Left lobe of liver (tissue), 2 donors: Measurements from ENCODE around the gene MSH5. TPM values are rescaled to one million over a fixed set of nuclear protein-coding genes. Genes with fewer than 3 reads are reported as not detected.
A peak's percentile ranks its signal among the peaks of the same experiment; 100 is the strongest.

ENCODE experiments used
- ATAC-seq: fragments of 200-7000 bp; cut with Tn5 transposase; one replicate; pipeline ENCODE4 v1.9.1; 2020; ENCODE audit warnings: mild to moderate bottlenecking, moderate library complexity
- DNase-seq: peaks from one replicate; pipeline ENCODE4 v3.0.0-alpha.2; 2020; ENCODE audit warnings: low spot score
- total RNA-seq: library from RNA; stranded (reverse); gene quantifications from one replicate; pipeline ENCODE4 v1.2.1, GENCODE V29; 2021
- donor health status: DM: no; HTN: no; CAD: no; lungs with moderate emphysema.
- donor health status: DM: no; HTN: yes; CAD: no.

Gene MSH5
- total RNA-seq, 1 donor from 2014 or later, result 5.2 TPM

DNA sequence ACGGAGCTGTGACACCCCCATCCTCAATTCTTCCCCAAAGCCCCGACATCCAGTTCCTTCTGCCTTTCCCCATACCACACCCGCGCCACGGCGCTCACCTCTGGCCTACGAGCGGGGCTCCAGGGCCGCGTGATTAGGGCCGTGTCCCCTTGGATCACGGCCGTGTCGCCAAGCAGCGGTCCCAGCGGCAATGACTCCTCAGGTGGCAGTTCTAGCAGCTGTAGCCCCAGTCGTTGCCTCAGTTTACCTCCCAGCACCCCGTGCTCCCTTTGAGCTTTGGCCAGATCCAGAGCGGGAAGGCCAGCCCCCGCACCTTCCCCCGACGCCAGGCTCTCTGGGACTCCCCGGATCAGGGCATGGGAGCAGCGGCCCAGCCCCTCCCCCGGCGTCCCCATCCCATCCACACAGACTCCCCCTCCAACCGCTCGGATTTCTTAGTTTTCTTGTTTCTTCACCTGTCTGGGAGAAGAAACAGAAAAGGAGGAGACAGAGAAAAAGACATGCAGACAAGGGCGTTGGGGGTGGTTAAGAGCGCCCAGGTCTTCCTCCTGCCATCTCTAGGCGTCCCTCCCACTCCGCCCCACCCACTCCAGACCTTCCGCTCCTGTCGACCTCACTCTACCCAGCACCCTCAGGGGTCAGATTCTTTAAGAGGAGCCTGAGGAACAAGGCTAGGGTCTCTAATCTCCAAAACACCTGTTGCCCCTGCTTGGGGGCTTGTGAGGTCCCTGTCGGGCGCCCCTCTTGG, 10.9 kb upstream of the MSH5 start, which contains the start of gene DDAH2:
Gene DDAH2 (minus strand): TSS at position 533 of the 748 bp plus-strand sequence. CDS start 138 bp downstream, at position 395.
- no peak for DNase-seq
- ATAC-seq, result peak; percentile 33

DNA sequence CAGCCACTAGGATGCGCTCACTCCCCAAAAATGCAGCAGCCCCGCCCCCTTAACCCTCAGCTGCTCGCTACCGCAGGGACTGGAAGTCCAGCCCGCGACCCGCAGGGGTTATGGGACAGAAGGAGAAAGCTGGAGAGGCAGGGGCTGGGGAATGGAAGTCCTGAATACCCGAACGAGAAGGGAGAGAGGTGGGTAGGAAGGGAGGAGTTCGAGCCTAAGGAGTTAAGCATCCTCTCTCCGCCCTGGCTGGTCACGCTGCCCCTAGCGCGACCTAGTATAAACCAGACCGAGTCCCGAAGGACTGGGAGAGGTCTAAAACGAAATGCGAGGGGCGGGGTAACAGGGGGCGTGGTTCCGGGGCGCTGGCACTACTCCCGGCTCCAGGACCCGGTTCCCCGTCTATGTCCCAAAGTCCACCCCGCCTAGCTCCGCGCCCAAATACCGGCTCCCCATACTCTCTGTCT, 10.3 kb upstream of the MSH5 start:
- ATAC-seq, result peak; percentile 92
- peak; percentile 93 for DNase-seq

DNA sequence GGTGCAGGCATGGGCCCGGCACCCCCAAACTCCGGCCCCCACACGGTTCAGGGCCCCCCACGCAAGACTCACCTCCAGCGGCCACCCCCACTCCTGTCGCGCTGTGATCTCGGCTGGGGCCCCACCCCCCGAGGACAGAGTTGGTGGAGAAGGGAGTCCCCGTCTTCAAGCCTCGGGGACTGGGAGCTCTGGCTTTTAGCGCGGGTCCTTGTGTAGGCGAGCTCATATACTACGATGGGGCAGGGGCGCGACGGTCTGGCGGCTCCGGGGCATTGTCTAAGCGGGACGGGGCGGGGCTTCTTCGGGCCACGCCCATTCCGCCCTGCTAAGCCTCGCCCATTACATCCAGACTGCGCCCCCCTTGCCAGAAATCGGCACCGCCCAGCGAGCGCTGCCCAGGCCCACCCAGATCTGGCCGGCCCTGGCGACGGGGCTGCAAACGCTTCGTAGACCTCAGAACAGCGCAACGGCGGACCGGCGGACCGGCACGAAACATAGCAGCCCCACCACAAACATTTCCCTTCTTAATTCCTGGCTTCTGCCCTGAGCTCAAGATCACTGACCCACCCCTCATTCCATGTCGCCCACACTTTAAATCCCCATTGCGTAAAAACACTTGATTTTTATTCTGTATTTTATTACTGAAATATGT, 9.7 kb upstream of the MSH5 start:
- peak; percentile 84 for DNase-seq
- peak; percentile 76 for ATAC-seq

DNA sequence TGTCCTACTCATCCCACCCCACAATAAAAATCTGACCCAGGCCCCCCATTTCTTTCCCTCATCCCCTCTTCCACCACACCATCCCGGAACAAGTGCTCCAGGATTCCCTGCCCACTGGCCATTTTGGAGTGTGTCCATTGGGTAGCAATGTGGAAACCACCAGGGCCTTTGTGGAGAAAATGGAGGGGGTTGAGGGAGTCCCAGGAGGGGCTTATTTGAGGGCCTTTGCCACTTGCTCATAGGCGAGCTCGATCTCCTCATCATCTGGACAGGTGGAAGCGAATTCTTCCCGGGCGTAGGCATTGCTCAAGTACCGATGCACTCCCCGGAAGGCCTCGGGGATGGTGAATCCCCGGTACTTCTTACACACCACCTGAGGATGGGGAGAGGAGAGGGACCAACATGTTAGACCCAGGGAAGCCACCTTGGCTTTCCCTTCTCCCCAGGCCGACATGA, 9.1 kb upstream of the MSH5 start:
- DNase-seq, result no peak
- no peak for ATAC-seq

DNA sequence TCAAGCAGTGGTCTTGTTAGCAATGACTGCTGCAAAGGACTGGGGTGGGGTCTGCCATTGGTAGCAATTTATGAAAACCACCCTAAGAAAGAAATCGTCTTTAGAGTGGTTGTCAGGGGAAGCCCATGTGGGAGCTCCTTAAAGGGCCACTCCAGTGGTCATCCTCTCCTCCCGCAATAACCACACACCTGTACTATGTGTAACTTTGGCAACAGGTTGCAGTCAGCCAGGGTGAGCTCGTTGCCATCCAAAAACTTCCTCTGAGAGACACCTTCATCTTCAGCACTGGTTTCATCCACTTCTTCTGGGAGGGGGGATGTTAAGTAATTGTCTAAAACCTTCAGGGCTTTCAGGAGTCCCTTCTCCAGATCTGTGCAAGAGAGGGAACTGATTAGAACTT, 7.8 kb upstream of the MSH5 start:
- ATAC-seq, result no peak
- DNase-seq, result no peak

DNA sequence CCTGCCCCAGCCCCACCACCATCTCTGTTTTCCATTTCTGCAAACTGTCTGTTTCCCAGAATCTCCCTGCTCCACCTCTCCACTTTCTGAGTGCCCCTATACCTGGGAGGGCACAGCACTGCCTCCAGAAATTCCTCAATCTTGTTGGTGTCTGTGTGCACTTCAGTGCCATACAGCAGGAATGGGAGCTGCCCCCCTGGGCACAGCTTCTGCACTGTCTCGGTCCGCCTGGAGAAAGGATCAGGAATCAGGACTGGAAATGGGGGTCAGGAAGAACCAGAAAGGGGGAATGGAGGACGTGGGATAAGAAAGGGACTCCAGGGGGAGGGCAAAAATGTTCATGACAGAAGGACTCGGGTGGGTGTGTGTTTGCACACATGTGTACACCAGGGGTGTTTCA, 6.1 kb upstream of the MSH5 start:
- ATAC-seq, result no peak
- DNase-seq, result no peak

DNA sequence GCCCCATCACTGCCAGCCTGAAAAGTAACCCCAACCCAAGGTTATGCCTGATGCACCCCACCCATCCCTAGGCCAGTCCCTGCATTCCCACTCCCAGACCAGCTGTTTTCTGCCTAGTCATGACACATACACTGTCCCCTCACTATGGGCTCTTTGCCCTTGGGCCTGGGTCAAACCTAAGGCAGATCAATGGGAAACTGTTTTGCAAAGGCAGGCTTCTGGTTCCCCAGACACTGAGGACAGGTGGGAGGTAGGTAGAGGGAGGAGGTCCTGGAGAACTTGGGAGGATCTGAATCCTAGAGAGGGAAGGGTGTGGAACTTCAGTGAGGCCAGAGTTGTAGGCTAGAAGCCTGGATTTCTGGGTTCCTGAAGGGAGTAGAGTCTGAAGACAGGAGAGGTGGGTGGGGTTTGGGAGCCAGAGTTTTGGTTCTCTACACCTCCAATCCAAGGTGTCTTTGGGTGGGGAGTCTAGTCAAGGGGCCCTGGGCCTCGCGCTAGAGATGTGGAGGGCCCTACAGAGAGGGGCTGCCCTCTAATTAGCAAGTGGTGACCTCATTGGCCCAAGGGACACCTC, 5.5 kb upstream of the MSH5 start:
- DNase-seq (no peak), ATAC-seq (no peak)

DNA sequence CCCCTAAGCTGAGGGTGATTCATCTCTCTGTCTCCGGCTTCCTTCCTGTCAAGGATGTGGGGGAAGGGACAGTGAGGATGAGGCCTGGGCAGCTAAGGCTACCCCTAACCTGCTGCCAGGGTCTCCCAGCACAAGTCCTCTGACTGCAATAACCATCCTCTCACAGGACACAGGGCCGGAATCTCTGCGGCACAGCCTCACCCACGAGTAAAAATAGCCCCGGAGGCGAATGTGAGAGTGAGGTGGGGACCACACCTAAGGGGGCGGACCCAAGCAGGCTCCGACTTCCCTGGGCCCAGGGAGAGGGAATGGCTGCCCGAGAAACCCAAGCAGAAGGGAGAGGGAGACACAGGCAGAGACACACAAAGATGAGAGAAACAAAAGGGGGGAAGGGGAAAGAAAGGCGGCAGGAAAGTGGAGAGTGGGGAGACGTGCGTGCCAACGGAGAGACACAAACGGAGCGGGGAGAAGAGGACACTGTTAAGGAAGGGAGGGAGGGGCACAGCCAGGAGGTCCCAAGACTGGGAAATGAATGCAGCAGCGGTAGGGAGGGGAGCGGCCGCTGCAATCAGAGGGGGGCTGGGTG, 4.9 kb upstream of the MSH5 start:
- DNase-seq, result no peak

DNA sequence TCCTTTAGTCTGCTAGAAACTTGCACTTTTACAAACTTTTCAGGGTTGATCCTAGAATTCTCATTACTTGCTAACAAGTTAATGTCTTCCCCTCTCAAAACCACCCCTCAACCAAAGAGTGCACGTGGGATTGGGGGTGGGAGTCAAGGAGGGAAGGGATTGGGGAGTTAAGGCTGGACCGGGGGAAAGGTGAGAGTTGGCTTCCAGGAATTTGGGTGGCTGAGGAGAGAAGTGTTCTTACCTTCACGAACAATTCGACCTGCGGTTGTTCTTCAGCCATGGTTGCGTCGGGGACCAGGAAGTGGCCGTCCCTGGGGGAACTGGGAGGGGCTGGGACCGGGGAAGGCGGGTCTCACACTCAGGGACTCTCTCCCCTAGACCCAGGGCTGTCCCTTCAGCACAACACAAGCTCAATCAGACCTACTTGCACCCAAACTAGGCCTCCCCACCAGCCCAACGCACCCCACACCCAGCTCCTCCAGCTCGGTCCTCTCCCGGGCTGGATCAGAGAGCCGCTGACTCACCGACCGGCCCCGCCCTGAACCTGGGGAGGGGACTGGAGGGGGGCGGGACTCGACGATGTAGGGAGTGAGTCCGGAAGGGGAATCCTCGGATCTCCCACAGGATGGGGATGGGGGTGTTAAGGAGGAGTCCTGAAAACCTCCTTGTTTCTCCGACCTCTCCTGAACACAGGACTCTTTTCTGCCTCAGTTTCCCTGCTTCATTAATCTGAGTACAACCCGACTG, 3.6 kb upstream of the MSH5 start, which contains the start of gene CLIC1:
Gene CLIC1 (minus strand): TSS at position 510 of the 747 bp plus-strand sequence. CDS start 230 bp downstream, at position 280.
- DNase-seq (peak; percentile 81), ATAC-seq (peak; percentile 57)

More for the DNA sequence above, 4.9 kb upstream of the MSH5 start:
- no peak for ATAC-seq

DNA sequence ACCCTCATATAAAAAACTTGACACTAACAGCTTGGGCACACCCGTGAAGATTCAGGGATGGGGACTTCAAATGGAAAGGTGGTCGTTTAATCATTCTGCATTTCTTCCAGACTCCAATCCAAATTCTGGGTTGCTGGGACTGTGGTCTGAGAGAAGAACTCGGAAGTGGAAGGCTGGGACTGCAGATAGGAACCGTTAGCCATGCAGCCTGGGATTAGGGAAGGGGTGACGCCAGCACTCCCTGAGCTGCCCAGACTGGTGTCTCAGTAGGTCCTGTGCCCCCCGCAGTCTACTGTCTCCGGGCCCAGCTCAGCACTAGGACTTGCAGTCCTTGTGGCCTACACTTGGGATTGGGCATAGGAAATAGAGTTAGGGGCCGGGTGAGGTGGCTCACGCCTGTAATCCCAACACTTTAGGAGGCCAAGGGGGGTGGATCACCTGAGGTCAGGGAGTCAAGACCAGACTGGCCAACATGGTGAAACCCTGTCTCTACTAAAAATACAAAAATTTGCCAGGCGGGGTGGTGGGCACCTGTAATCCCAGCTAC, 3.0 kb upstream of the MSH5 start:
- DNase-seq (no peak), ATAC-seq (no peak)

DNA sequence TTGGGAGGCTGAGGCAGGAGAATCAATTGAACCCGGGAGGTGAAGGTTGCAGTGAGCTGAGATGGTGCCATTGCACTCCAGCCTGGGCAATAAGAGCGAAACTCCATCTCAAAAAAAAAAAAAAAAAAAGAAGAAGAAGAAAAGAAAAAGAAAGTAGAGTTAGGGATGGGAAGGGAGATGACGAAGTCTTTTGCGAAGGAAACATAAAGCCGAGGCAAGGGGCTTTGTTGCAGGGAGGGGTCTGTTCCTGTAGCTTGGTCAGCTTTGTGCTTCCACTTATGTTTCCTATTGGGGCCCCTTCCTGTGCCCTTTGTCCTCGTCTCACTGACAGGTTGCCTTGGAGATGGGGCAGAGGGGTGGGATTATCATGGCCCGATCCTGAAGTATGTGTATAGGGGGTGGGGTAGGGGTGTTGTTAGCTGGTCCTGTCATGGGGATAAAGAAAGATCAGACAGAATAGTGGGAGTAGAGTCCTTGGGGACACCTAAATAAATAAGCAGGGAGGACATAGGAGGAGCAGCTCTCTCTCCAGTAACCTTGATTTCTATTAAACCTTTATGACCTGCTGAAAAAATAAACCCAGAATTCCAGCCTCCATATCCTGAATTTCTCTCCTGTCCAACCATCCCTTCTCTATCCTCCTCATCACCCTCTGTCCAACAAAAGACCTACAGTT, 2.4 kb upstream of the MSH5 start:
- no peak for ATAC-seq
- DNase-seq, result no peak

DNA sequence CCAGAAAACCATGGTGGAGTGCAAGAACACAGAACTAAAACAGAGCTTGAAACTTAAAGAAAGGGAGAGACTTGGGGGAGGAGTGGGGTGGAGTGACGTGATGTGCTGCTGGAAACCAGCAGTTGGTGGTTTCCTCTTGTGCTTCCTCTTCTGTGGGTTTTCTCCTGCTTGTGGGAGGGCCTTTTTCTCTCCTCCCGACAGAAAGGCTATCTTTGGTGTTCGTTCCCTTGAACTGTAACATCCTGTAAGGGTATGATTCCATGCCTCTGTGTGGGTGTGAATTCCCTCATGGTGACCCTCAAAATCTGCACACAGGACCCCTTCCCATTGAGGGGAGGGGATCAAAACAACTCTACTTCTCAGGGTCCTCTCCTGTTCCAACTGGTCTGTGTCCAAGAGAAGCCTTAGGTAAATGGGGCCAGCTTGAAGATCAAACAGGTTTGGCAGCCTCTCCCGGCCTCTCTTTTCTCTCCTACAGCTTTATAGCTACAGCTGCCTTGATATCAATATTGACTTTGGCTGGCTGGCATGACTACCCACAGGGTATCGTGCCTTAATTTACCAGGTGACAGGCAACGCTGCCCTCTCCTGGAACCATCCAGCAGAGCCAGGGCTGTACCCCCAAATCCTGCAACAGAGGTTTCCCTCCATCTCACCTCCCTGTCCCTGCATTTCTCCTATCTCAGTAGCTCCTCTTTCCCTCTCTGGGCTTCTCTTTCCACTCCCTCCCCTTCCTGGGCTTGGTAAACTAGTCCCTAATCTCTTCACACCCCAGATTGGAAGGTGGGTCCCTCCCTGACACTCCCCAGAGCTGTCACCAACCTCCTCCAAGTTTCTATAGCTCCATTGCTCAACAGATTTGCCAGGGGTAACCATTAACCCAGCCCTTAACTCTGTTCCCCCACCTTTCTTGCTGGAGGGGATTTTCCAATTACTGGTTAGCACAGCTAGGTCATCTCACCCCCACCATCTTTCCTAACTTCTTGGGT, 1.5 kb upstream of the MSH5 start:
- DNase-seq, result no peak
- ATAC-seq, result peak; percentile 20

DNA sequence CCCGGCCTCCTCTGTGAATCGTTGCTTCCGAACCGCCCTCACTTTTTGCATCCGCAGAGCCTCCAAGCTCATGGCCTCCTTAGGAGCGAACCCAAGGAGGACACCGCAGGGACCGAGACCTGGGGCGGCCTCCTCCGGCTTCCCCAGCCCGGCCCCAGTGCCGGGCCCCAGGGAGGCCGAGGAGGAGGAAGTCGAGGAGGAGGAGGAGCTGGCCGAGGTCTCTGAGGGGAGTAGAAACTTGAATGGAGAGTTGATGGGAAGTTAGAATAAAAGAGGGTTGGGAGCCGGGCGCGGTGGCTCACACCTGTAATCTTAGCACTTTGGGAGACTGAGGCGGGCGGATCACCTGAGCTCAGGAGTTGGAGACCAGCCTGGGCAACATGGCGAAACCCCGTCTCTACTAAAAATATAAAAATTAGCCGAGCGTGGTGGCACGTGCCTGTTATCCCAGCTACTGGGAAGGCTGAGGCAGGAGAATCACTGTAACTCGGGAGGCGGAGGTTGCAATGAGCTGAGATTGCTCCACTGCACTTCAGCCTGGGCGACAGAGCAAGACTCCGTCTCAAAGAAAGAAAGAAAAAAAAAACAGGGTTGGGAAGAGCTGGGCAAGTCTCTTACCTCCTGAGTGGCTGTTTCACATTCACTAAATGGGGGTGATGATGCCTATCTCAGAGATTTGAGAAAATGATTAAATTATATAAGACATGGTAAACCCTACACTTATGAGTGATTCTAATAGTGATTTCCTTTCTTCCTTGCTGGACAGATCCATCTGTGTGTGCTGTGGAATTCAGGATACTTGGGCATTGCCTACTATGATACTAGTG, 805 bp downstream of the MSH5 start:
- ATAC-seq (no peak), DNase-seq (no peak)

DNA sequence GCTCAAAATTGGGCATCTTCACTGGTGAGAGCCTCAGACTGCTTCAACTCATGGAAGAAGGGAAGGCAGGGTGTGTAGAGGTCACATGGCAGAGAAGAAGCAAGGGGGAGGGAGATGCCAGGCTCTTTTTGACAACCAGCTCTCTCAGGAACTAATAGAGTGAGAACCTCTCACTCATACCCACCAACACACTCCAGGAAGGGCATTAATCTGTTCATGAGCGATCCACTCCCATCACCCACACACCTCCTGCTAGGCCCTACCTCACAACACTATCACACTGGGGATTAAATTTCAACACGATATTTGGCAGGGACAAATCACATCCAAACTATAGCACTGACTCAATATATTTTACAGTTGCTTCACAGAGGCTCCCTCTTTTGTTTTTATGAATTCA, 2.0 kb downstream of the MSH5 start:
- DNase-seq (no peak), ATAC-seq (no peak)

DNA sequence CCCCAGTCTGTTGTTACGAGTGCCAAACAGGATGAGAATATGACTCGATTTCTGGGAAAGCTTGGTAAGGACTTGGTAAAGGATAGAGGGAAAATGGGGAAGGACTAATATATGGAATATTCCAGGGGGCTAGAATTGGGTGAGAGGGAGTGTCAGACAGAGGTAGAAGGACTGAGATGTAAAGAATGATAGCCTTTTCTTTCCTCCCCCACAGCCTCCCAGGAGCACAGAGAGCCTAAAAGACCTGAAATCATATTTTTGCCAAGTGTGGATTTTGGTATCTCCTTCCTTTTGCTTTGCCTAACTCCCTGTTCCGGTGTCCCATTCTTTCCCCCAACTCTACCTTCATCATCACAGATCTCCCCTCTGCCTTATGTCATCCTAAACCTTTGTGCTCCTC, 3.1 kb downstream of the MSH5 start:
- no peak for DNase-seq

DNA sequence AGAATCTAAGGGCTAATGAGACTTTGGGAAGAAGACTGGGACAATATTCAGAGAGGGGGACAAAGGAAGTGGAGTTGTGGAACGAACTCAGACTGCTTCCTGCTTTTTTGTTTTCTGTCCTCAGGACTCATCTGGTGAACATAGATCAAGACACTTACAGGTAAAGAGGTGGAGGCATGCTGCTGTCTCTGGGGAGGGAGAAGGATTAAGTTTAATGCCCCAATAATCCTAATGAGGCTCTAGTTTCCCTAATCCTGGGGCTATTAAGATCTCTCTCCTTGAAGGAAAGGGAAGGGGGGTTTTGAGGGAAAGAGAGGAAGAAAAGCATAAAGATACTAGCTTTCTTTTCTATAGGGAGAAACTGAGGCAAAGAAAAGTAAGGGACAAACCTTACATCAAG, 4.6 kb downstream of the MSH5 start:
- DNase-seq, result no peak
- ATAC-seq, result no peak

More for the DNA sequence above, 3.1 kb downstream of the MSH5 start:
- ATAC-seq, result no peak

DNA sequence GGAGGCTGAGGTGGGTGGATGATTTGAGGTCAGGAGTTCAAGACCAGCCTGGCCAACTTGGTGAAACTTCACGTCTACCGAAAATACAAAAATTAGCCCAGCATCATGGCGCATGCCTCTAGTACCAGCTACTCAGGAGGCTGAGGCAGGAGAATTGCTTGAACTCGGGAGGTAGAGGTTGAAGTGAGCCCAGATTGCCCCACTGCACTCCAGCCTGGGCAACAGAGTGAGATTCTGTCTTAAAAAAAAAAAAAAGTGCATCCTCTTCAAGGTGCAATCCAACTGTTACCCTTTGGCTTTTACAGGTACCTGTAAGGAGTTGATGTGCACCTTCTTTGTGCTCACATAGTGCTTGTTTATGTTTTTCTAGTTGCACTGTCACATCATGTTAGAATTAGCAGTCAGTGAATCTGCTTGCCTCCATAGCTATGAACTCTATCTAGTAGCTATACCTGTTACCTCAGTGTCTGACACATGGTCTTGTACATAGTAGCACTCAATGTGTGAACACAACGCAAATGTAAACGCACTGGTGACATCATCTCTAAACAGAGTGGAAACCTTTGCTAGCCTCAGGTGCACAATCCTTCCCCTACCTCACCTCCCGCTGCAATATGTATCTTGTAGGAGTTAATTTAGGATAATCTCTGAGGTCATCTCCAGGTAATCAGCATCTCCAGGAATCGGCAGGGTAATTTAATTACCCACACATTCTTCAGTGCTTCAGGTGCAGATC, 9.7 kb downstream of the MSH5 start:
- ATAC-seq, result no peak
- DNase-seq, result no peak
